ENCODE results near the gene ACIN1. TPM values are rescaled to one million over a fixed set of nuclear protein-coding genes. Genes with fewer than 3 reads are reported as not detected.

ACIN1 gene
- total and polyA plus RNA-seq, 2 of the 8 experiments (the other 6 are each of a cell fraction or from before 2014, with no cell fraction given): 132 to 233 TPM

- H3K56ac ChIP-seq (replicated peaks; ENCODE audit: insufficient read length, low read depth, low read length): no peak overlapping the region
- no peak overlapping the region for H2BK20ac ChIP-seq (ENCODE audit: low read length)
- H2BK12ac ChIP-seq (ENCODE audit: low read depth, low read length): peak overlapping the region; percentile 75; the same call in 1 of the 2 replicates
- FAIRE-seq (no peak), DNase-seq (ENCODE audit: low read depth in 1 of 2, low spot score in 2 of 2) (peak in 1 of 2 experiments; percentile 36)
- no peak overlapping the region for H3K23ac ChIP-seq (ENCODE audit: insufficient read length)
- H3K79me1 ChIP-seq (ENCODE audit: low read depth, low read length): no peaks in the 10 kb centered on the region
- ChIA-PET POLR2A (ENCODE audit: partially characterized antibody) (interaction anchor here (0.7 to 3.0 kb wide), 3 partner anchors 10 to 34 kb away, joined by 4 to 14 read pairs (median 12); partner anchors contain the start of genes ACIN1 and C14orf119), CTCF (ENCODE audit: partially characterized antibody) (no interaction called here)
- H3K27ac ChIP-seq (ENCODE audit: low read depth, low read length): no peak overlapping the region
- H3K4ac ChIP-seq (replicated peaks; ENCODE audit: insufficient read length, low read depth, low read length): no peak overlapping the region
- peaks cover 3 to 4% of the 10 kb centered on the region in 2 experiments; a peak in 2 of 4 replicates for H3K9me3 ChIP-seq (ENCODE audit: insufficient read depth in 2 of 2, low read depth in 1 of 2, low read length in 1 of 2)
- 95% methylated on average over 4 of the region's 4 CpGs; no CpG with 5 or more reads in 1 of the 2 experiments for WGBS, 2 experiments (ENCODE audit: extremely low coverage in 1 of 2, insufficient coverage in 1 of 2, insufficient read length in 1 of 2, insufficient replicate concordance in 2 of 2, low coverage in 1 of 2, low lambda C conversion rate in 2 of 2, missing lambda C conversion rate in 1 of 2)
- H2BK120ac ChIP-seq (replicated peaks; ENCODE audit: low read depth, low read length): no peak overlapping the region
- H3K9ac ChIP-seq (replicated peaks in 1 of 4; ENCODE audit: extremely low read depth in 1 of 4, low read depth in 3 of 4, low read length in 3 of 4): no peak overlapping the region
- H3K4me2 ChIP-seq (ENCODE audit: insufficient read depth in 1 of 2, low read depth in 2 of 2, low read length in 2 of 2): no peak overlapping the region
- no peak overlapping the region for H2AFZ ChIP-seq (ENCODE audit: low read length)
- H3K79me2 ChIP-seq (ENCODE audit: control insufficient read depth in 1 of 2, insufficient read depth in 2 of 2, low read length in 2 of 2): no peaks in the 10 kb centered on the region
- H3K4me3 ChIP-seq (ENCODE audit: extremely low read depth in 1 of 4, insufficient read depth in 2 of 4, low read depth in 3 of 4, low read length in 4 of 4): no peak overlapping the region
- H4K20me1 ChIP-seq (replicated peaks in 1 of 2; ENCODE audit: control insufficient read depth in 1 of 2, insufficient read depth in 2 of 2, low read length in 2 of 2): no peaks in the 10 kb centered on the region
- no peak overlapping the region for H3K14ac ChIP-seq (ENCODE audit: insufficient read length)
- H3K4me1 ChIP-seq (replicated peaks in 1 of 4; ENCODE audit: control insufficient read depth in 3 of 4, insufficient read depth in 4 of 4, low read length in 3 of 4): peaks cover 6 to 15% (median 9%) of the 10 kb centered on the region in 4 experiments; a peak in 4 of 7 replicates
- no peaks in the 10 kb centered on the region for H3K23me2 ChIP-seq (ENCODE audit: low read depth, low read length)
- H4K5ac ChIP-seq (ENCODE audit: insufficient read length, low read depth, low read length): no peak overlapping the region
- no peak overlapping the region for H3K18ac ChIP-seq (ENCODE audit: extremely low read depth, low read length)
- no peaks in the 10 kb centered on the region; a peak in 2 of 7 replicates for H3K27me3 ChIP-seq (replicated peaks in 1 of 4; ENCODE audit: control insufficient read depth in 3 of 4, extremely low read depth in 1 of 4, insufficient read depth in 3 of 4, low read length in 3 of 4)
- H4K91ac ChIP-seq (replicated peaks; ENCODE audit: insufficient read length, low read length): no peak overlapping the region
- no peak overlapping the region for H2AK5ac ChIP-seq (ENCODE audit: low read depth, low read length)
- H3K36me3 ChIP-seq (ENCODE audit: control insufficient read depth in 2 of 4, insufficient read depth in 4 of 4, low read length in 3 of 4): no peaks in the 10 kb centered on the region
- H4K8ac ChIP-seq (ENCODE audit: extremely low read depth, insufficient read depth, low read length): no peak overlapping the region
- H2BK5ac ChIP-seq (ENCODE audit: low read depth, low read length): no peak overlapping the region; the same call in 1 of the 2 replicates
- H2BK15ac ChIP-seq (ENCODE audit: low read length): peak overlapping the region; percentile 12; the same call in 1 of the 2 replicates
- TF ChIP-seq CTBP2 (IDR thresholded peaks at IDR 0.05; ENCODE audit: borderline replicate concordance, insufficient read depth, insufficient read length, low read length) (no peak), RBBP5 (IDR thresholded peaks at IDR 0.05; ENCODE audit: borderline replicate concordance, low read depth, low read length) (no peak), SUZ12 (IDR thresholded peaks at IDR 0.05; ENCODE audit: low read length) (no peak), ZNF274 (IDR thresholded peaks at IDR 0.05; ENCODE audit: borderline replicate concordance, extremely low read depth, low read length) (no peak), CBX5 (IDR thresholded peaks at IDR 0.05; ENCODE audit: low read depth, low read length) (no peak), CBX8 (IDR thresholded peaks at IDR 0.05; ENCODE audit: borderline replicate concordance, low read depth, low read length) (no peak), JUND (IDR thresholded peaks at IDR 0.05; ENCODE audit: low read length) (no peak), TAF1 (IDR thresholded peaks at IDR 0.05; ENCODE audit: low read depth, low read length) (no peak), POLR2AphosphoS5 (IDR thresholded peaks at IDR 0.05; ENCODE audit: low read depth, low read length) (no peak), CTCF (IDR thresholded peaks at IDR 0.05; ENCODE audit: control extremely low read depth in 1 of 3, insufficient read depth in 1 of 3, low read depth in 1 of 3, low read length in 3 of 3) (no peak), SIN3A (conservative IDR thresholded peaks at IDR 0.05 in 1 of 2, IDR thresholded peaks at IDR 0.05 in 1 of 2; ENCODE audit: low read depth in 1 of 2, low read length in 2 of 2) (no peak)
Measured at GRCh38 chr14:23105348-23105824, 10.4 kb upstream of the ACIN1 start.
